Neural progenitor cell (in vitro differentiated cells): Measurements from ENCODE around the gene CCDC126. TPM values are rescaled to one million over a fixed set of nuclear protein-coding genes. Genes with fewer than 3 reads are reported as not detected.

Experiments used
- DNase-seq: peaks from one replicate; pipeline ENCODE4 v3.0.0-alpha.2; 2016; ENCODE audit warnings: low spot score
- H2AFZ ChIP-seq: fragments of 200-600 bp; sonication (generic); replicated peaks from 2 replicates; pipeline ENCODE4 v1.6.1; 2016; ENCODE audit warnings: antibody characterized with exemption
- H3F3A ChIP-seq: fragments of 200-600 bp; sonication (generic); 2 replicates; pipeline ENCODE4 v1.6.1; 2016; ENCODE audit warnings: antibody characterized with exemption, low read depth
- H3K27ac ChIP-seq: fragments of 200-600 bp; sonication (generic); 2 replicates; pipeline ENCODE4 v1.5.1; 2016; ENCODE audit warnings: mild to moderate bottlenecking
- H3K27me3 ChIP-seq: fragments of 200-600 bp; sonication (generic); 2 replicates; pipeline ENCODE4 v1.6.1; 2016; ENCODE audit warnings: mild to moderate bottlenecking, moderate library complexity
- H3K36me3 ChIP-seq: fragments of 200-600 bp; sonication (generic); 2 replicates; pipeline ENCODE4 v1.5.1; 2016
- H3K4me1 ChIP-seq: fragments of 200-600 bp; sonication (generic); 2 replicates; pipeline ENCODE4 v1.6.1; 2016; ENCODE audit warnings: mixed run types
- H3K4me2 ChIP-seq: fragments of 200-600 bp; sonication (generic); 2 replicates; pipeline ENCODE4 v1.6.1; 2016
- H3K4me3 ChIP-seq: fragments of 200-600 bp; sonication (generic); 2 replicates; pipeline ENCODE4 v1.5.1; 2016
- H3K79me2 ChIP-seq: fragments of 200-600 bp; sonication (generic); 2 replicates; pipeline ENCODE4 v1.6.1; 2016; ENCODE audit warnings: low read depth
- H3K9ac ChIP-seq: fragments of 200-600 bp; sonication (generic); 2 replicates; pipeline ENCODE4 v1.6.1; 2016
- H3K9me3 ChIP-seq: fragments of 200-600 bp; sonication (generic); 2 replicates; pipeline ENCODE4 v1.5.1; 2016; ENCODE audit warnings: low read depth
- H4K20me1 ChIP-seq: fragments of 200-600 bp; sonication (generic); 2 replicates; pipeline ENCODE4 v1.6.1; 2016; ENCODE audit warnings: low read depth
- H3K27ac Mint-ChIP-seq: 3 replicates; pipeline ENCODE4 v1.8.0; 2021; ENCODE audit warnings: mixed read lengths
- H3K27me3 Mint-ChIP-seq: 2 replicates; pipeline ENCODE4 v1.8.0; 2022; ENCODE audit warnings: low read depth, mild to moderate bottlenecking, inconsistent platforms, moderate library complexity, mixed read lengths; ENCODE audit not compliant: insufficient read depth
- H3K36me3 Mint-ChIP-seq: 3 replicates; pipeline ENCODE4 v1.8.0; 2021; ENCODE audit warnings: mixed read lengths
- H3K4me1 Mint-ChIP-seq: 3 replicates; pipeline ENCODE4 v1.8.0; 2021; ENCODE audit warnings: mixed read lengths
- H3K4me3 Mint-ChIP-seq: 3 replicates; pipeline ENCODE4 v1.8.0; 2021; ENCODE audit warnings: mild to moderate bottlenecking, moderate library complexity, mixed read lengths
- H3K9me3 Mint-ChIP-seq: 3 replicates; pipeline ENCODE4 v1.8.0; 2020; ENCODE audit warnings: mixed read lengths
- EZH2 ChIP-seq: fragments of 200-600 bp; sonication (generic); IDR thresholded peaks from 2 replicates; pipeline ENCODE4 v1.6.1; 2017; ENCODE audit warnings: antibody characterized with exemption, mild to moderate bottlenecking, moderate library complexity
- EZH2phosphoT487 ChIP-seq: fragments of 200-600 bp; sonication (generic); IDR thresholded peaks from 2 replicates; pipeline ENCODE4 v1.6.1; 2017; ENCODE audit warnings: antibody characterized with exemption
- total RNA-seq: library from RNA; depleted of rRNA; stranded (reverse); fragments of >200 nt; gene quantifications from 2 replicates; pipeline ENCODE4 v1.2.3, GENCODE V29; 2015; ENCODE audit warnings: low replicate concordance
- TF ChIP-seq, protein P1 (sequence below): fragments of 200-600 bp; sonication (generic); IDR thresholded peaks from 2 replicates; pipeline ENCODE4 v1.5.1; 2017; ENCODE audit warnings: antibody characterized with exemption, mild to moderate bottlenecking

Gene CCDC126
- total RNA-seq, 1 donor from 2014 or later: 23.8 TPM

DNA sequence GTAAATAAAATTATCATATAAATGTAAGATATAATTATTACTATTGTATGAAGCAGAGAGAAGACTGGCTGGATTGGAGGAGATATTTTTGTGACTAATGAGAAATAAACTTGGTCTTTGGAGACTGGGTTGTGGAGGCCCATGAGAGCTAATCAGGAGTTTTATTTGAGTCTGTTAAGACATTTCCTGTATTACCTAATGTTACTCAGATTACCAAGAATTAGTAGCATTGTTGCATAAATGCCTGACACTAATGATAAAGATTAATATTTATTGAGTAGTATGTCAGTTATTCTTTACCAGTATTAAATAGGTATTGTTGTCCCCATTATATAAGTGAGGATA lies 7.1 kb downstream of the CCDC126 start:
- Histone ChIP-seq H2AFZ (no peak overlapping the region), H3F3A (no peaks in the 10 kb centered on the region), H3K4me3 (no peak overlapping the region), H3K4me1 (peaks cover 15% of the 10 kb centered on the region), H4K20me1 (no peaks in the 10 kb centered on the region), H3K79me2 (peaks cover 11% of the 10 kb centered on the region), H3K9ac (no peak overlapping the region), H3K9me3 (no peaks in the 10 kb centered on the region), H3K36me3 (no peaks in the 10 kb centered on the region), H3K27ac (no peak overlapping the region), H3K4me2 (no peak overlapping the region), H3K27me3 (no peaks in the 10 kb centered on the region)
- Mint-ChIP-seq H3K9me3 (peaks cover 3% of the 10 kb centered on the region), H3K4me1 (peaks cover 28% of the 10 kb centered on the region), H3K27me3 (peaks cover 2% of the 10 kb centered on the region), H3K27ac (no peak overlapping the region), H3K36me3 (peaks cover 12% of the 10 kb centered on the region), H3K4me3 (no peak overlapping the region)
- DNase-seq: no peak
- no peak for TF ChIP-seq EZH2phosphoT487
- TF ChIP-seq, protein P1, sequence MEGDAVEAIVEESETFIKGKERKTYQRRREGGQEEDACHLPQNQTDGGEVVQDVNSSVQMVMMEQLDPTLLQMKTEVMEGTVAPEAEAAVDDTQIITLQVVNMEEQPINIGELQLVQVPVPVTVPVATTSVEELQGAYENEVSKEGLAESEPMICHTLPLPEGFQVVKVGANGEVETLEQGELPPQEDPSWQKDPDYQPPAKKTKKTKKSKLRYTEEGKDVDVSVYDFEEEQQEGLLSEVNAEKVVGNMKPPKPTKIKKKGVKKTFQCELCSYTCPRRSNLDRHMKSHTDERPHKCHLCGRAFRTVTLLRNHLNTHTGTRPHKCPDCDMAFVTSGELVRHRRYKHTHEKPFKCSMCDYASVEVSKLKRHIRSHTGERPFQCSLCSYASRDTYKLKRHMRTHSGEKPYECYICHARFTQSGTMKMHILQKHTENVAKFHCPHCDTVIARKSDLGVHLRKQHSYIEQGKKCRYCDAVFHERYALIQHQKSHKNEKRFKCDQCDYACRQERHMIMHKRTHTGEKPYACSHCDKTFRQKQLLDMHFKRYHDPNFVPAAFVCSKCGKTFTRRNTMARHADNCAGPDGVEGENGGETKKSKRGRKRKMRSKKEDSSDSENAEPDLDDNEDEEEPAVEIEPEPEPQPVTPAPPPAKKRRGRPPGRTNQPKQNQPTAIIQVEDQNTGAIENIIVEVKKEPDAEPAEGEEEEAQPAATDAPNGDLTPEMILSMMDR: no peak
- no peak for TF ChIP-seq EZH2

DNA sequence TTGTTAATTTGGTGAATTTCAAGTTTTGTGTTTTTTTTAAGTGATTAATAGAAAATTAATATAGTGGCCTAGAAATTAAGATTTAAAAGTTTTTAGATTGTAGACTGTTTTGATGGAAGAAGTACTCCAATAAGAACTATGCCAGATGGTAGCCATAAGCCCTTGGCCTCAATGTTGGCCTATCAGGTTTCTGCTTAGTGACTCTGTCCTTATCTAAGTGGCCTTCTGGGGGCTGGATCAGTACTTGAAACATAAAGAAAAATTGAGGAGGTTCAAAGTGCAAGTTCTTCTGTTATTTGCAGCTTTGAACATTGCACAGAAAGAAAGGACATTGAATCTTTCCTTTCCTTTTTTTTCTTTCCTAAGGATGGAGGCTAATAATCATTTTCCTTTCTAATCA lies 9.9 kb downstream of the CCDC126 start:
- H3K27ac Mint-ChIP-seq: no peak overlapping the region

DNA sequence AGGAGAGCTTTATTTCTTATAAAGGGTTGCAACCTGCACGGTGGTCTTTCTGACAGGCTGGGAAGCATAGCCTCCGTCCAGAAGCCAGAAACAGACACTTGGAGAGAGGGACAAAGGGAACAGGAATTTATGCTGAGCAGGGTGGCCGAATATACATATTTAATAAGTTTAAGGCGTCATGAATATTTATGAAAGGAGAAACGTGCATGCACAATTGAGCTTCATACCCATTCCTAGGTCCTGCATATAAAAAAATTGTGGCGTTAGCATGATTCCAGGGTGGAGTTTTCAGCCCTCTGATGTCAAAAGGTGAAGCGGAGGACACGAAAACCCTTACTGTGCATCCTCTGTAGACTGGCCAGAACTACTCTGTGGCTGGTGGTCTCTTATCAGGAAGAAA lies 10.7 kb downstream of the CCDC126 start:
- Histone ChIP-seq H3K79me2 (peaks cover 3% of the 10 kb centered on the region), H3K27me3 (no peaks in the 10 kb centered on the region), H3K36me3 (no peaks in the 10 kb centered on the region), H3F3A (no peaks in the 10 kb centered on the region), H3K4me2 (no peak overlapping the region), H3K4me1 (peaks cover 8% of the 10 kb centered on the region), H2AFZ (no peak overlapping the region), H3K9me3 (no peaks in the 10 kb centered on the region), H3K9ac (no peak overlapping the region), H3K4me3 (no peak overlapping the region), H3K27ac (no peak overlapping the region), H4K20me1 (no peaks in the 10 kb centered on the region)
- peaks cover 23% of the 10 kb centered on the region for H3K36me3 Mint-ChIP-seq
- no peak overlapping the region for H3K4me3 Mint-ChIP-seq
- DNase-seq: no peak
- peaks cover 19% of the 10 kb centered on the region for H3K4me1 Mint-ChIP-seq
- TF ChIP-seq, protein P1: no peak
- TF ChIP-seq EZH2phosphoT487 (no peak), EZH2 (no peak)
- H3K9me3 Mint-ChIP-seq: peaks cover 5% of the 10 kb centered on the region
- H3K27me3 Mint-ChIP-seq: peaks cover 2% of the 10 kb centered on the region
- H3K27ac Mint-ChIP-seq: peak overlapping the region; percentile 51

More for the DNA sequence above, 9.9 kb downstream of the CCDC126 start:
- H3K4me3 ChIP-seq: no peak overlapping the region
- Mint-ChIP-seq H3K4me3 (no peak overlapping the region), H3K9me3 (peaks cover 5% of the 10 kb centered on the region), H3K36me3 (peaks cover 19% of the 10 kb centered on the region), H3K27me3 (peaks cover 2% of the 10 kb centered on the region), H3K4me1 (peaks cover 19% of the 10 kb centered on the region)
- H3K9ac ChIP-seq: no peak overlapping the region
- H3K36me3 ChIP-seq: no peaks in the 10 kb centered on the region
- H3K79me2 ChIP-seq: peaks cover 5% of the 10 kb centered on the region
- no peak for TF ChIP-seq EZH2
- TF ChIP-seq EZH2phosphoT487: no peak
- TF ChIP-seq, protein P1: no peak
- no peak for DNase-seq
- H4K20me1 ChIP-seq: no peaks in the 10 kb centered on the region
- no peak overlapping the region for H3K27ac ChIP-seq
- H3K4me2 ChIP-seq: no peak overlapping the region
- no peak overlapping the region for H2AFZ ChIP-seq
- no peaks in the 10 kb centered on the region for H3K9me3 ChIP-seq
- H3F3A ChIP-seq: no peaks in the 10 kb centered on the region
- H3K4me1 ChIP-seq: peaks cover 15% of the 10 kb centered on the region
- no peaks in the 10 kb centered on the region for H3K27me3 ChIP-seq
